ENCODE results near the gene NUDT22. TPM values are rescaled to one million over a fixed set of nuclear protein-coding genes. Genes with fewer than 3 reads are reported as not detected.

Gene NUDT22
- total and polyA plus RNA-seq, 2 donors (not counting 1 experiment from before 2014, with no cell fraction given), result 104 to 139 TPM

- intact Hi-C loops (cut with micrococcal nuclease), result no loop called here
- no peak overlapping the region for H3K9ac ChIP-seq (ENCODE audit: low read length)
- Mint-ChIP-seq H3K4me3 (no peak overlapping the region), H3K27ac (no peak overlapping the region), H3K9me3 (ENCODE audit: insufficient read depth) (no peaks in the 10 kb centered on the region), H3K4me1 (peaks cover 15% of the 10 kb centered on the region), H3K27me3 (no peaks in the 10 kb centered on the region)
- DNase-seq (no peak), ATAC-seq (ENCODE audit: low read depth) (no peak)
- TF ChIP-seq CTCF (IDR thresholded peaks at IDR 0.05), result no peak
- TF ChIP-seq EZH2 (IDR thresholded peaks at IDR 0.05; ENCODE audit: borderline replicate concordance, insufficient read depth, low read depth, low read length, poor library complexity, severe bottlenecking), result no peak
- H3K27ac ChIP-seq (ENCODE audit: low read length in 2 of 2), result no peak overlapping the region
- peaks cover 17 to 22% of the 10 kb centered on the region in 2 donors for H3K4me1 ChIP-seq (ENCODE audit: control insufficient read depth in 2 of 2, insufficient read depth in 2 of 2, low read length in 2 of 2)
- no peak overlapping the region for H3K4me2 ChIP-seq (replicated peaks; ENCODE audit: low read depth, low read length, poor library complexity, severe bottlenecking)
- ChIA-PET POLR2A (interaction anchor here (1.1 to 1.2 kb wide), 2 partner anchors 12 to 49 kb away, joined by 3 read pairs; partner anchors contain the start of gene ESRRA), CTCF (interaction anchor here (0.9 kb wide), 1 partner anchor 51 kb away, joined by 3 read pairs; no protein-coding TSS in a partner anchor)
- no peaks in the 10 kb centered on the region for H4K20me1 ChIP-seq (ENCODE audit: control insufficient read depth, insufficient read depth, low read length, poor library complexity, severe bottlenecking)
- H2AFZ ChIP-seq (ENCODE audit: insufficient read depth, low read depth, low read length, poor library complexity, severe bottlenecking), result no peak overlapping the region
- H3K4me3 ChIP-seq (ENCODE audit: control extremely low read depth in 1 of 5, extremely low read depth in 1 of 5, insufficient read depth in 1 of 5, low read depth in 2 of 5, low read length in 4 of 5), result no peak overlapping the region
- H3K9me3 ChIP-seq (ENCODE audit: control extremely low read depth in 1 of 3, control insufficient read depth in 2 of 3, insufficient read depth in 1 of 3, low read length in 2 of 3), result no peaks in the 10 kb centered on the region
- WGBS (ENCODE audit: insufficient coverage), result 95% methylated on average over 30 of the region's 35 CpGs
- H3K36me3 ChIP-seq (replicated peaks in 1 of 2; ENCODE audit: control extremely low read depth in 1 of 2, control insufficient read depth in 1 of 2, extremely low read depth in 1 of 2, insufficient read depth in 2 of 2, low read length in 1 of 2), result no peaks in the 10 kb centered on the region
- peaks cover 4% of the 10 kb centered on the region for H3K79me2 ChIP-seq (ENCODE audit: control insufficient read depth, insufficient read depth, low read length)
- no peaks in the 10 kb centered on the region for H3K27me3 ChIP-seq (replicated peaks in 1 of 4; ENCODE audit: control extremely low read depth in 1 of 4, control insufficient read depth in 3 of 4, insufficient read depth in 4 of 4, low read length in 3 of 4)
Observed at GRCh38 chr11:64255135-64256128, 29.4 kb downstream of the NUDT22 start.

GRCh38 chr11:64256300-64256699 lies 30.2 kb downstream of the NUDT22 start:
- Histone ChIP-seq H3K27ac (ENCODE audit: low read length in 2 of 2) (no peak overlapping the region), H3K9ac (ENCODE audit: low read length) (no peak overlapping the region), H3K27me3 (replicated peaks in 1 of 4; ENCODE audit: control extremely low read depth in 1 of 4, control insufficient read depth in 3 of 4, insufficient read depth in 4 of 4, low read length in 3 of 4) (no peaks in the 10 kb centered on the region), H2AFZ (ENCODE audit: insufficient read depth, low read depth, low read length, poor library complexity, severe bottlenecking) (no peak overlapping the region), H3K4me2 (replicated peaks; ENCODE audit: low read depth, low read length, poor library complexity, severe bottlenecking) (no peak overlapping the region), H3K36me3 (replicated peaks in 1 of 2; ENCODE audit: control extremely low read depth in 1 of 2, control insufficient read depth in 1 of 2, extremely low read depth in 1 of 2, insufficient read depth in 2 of 2, low read length in 1 of 2) (no peaks in the 10 kb centered on the region), H3K9me3 (ENCODE audit: control extremely low read depth in 1 of 3, control insufficient read depth in 2 of 3, insufficient read depth in 1 of 3, low read length in 2 of 3) (no peaks in the 10 kb centered on the region), H3K79me2 (ENCODE audit: control insufficient read depth, insufficient read depth, low read length) (peaks cover 4% of the 10 kb centered on the region), H4K20me1 (ENCODE audit: control insufficient read depth, insufficient read depth, low read length, poor library complexity, severe bottlenecking) (no peaks in the 10 kb centered on the region), H3K4me3 (ENCODE audit: control extremely low read depth in 1 of 5, extremely low read depth in 1 of 5, insufficient read depth in 1 of 5, low read depth in 2 of 5, low read length in 4 of 5) (no peak overlapping the region), H3K4me1 (ENCODE audit: control insufficient read depth in 2 of 2, insufficient read depth in 2 of 2, low read length in 2 of 2) (peaks cover 12 to 14% of the 10 kb centered on the region in 2 donors)
- POLR2A ChIA-PET, result interaction anchor here (1.1 to 1.2 kb wide), 2 partner anchors 13 to 48 kb away, joined by 3 read pairs; partner anchors contain the start of gene ESRRA
- Mint-ChIP-seq H3K27me3 (no peaks in the 10 kb centered on the region), H3K4me3 (no peak overlapping the region), H3K27ac (no peak overlapping the region), H3K4me1 (peaks cover 9% of the 10 kb centered on the region), H3K9me3 (ENCODE audit: insufficient read depth) (no peaks in the 10 kb centered on the region)
- intact Hi-C loops (cut with micrococcal nuclease), result no loop called here
- WGBS (ENCODE audit: insufficient coverage), result 94% methylated on average over 15 of the region's 15 CpGs
- no peak for DNase-seq
- CTCF ChIA-PET, result no interaction called here
- ATAC-seq (ENCODE audit: low read depth), result no peak
- TF ChIP-seq EZH2 (IDR thresholded peaks at IDR 0.05; ENCODE audit: borderline replicate concordance, insufficient read depth, low read depth, low read length, poor library complexity, severe bottlenecking), result no peak
- TF ChIP-seq CTCF (IDR thresholded peaks at IDR 0.05), result no peak
